Astrocyte of the spinal cord (primary cell): ENCODE data around the gene CAMTA1.

Experiments used
- DNase-seq: peaks from one replicate; pipeline ENCODE4 v3.0.0; 2011; ENCODE audit warnings: low read depth, low spot score
- H3K4me3 ChIP-seq: 2 replicates; pipeline ENCODE4 v1.5.1; 2011; ENCODE audit warnings: low read depth, mild to moderate bottlenecking, low read length, moderate library complexity
- in situ Hi-C: cut with HindIII; loops from 2 replicates; pipeline ENCODE4 v1.10.0; 2017; ENCODE audit warnings: low sequenced_read_pairs
- TF ChIP-seq, protein P1 (sequence below): IDR thresholded peaks from 2 replicates; pipeline ENCODE4 v1.5.1; 2012; ENCODE audit warnings: low read depth, mild to moderate bottlenecking, low read length, inconsistent platforms

CAMTA1 gene

DNA sequence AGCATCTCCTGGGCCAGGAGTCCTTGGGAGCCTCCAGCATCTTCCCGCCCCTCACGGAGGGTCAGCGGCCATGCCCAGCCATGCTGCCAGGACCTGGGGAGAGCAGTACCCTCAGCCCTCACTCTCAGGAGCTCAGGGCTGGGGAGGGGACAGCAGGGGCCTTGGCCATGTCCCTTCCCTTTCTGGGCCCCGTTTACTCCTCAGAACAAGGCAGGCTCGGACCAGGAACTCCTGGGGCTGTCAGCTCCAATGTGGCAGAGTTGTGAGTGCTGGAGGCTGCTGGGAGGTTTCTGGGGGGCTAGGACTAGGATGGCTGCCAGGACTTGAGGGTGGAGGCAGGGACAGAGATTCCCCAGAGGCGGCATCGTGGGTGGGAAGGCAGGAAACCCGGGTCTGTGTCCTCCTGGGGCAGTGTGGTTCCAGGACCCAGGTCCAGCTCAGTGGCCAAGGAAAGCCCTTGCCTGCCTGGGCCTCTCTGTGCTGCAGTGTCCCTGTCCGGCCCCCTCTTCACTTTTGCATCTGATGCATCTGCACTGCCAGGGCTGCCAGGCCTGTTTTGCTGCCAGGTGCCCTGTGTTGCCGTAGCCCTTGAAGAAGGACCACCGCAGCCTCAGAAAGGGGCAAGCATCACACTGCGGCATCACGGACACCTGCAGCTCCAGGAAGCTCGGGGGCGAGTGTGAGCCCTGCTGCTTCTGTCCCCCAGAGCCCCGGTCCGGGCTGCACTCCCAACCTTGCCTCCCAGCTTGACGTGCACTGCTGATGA, 223.9 kb downstream of the CAMTA1 start:
- H3K4me3 ChIP-seq: no peak overlapping the region
- TF ChIP-seq, protein P1, sequence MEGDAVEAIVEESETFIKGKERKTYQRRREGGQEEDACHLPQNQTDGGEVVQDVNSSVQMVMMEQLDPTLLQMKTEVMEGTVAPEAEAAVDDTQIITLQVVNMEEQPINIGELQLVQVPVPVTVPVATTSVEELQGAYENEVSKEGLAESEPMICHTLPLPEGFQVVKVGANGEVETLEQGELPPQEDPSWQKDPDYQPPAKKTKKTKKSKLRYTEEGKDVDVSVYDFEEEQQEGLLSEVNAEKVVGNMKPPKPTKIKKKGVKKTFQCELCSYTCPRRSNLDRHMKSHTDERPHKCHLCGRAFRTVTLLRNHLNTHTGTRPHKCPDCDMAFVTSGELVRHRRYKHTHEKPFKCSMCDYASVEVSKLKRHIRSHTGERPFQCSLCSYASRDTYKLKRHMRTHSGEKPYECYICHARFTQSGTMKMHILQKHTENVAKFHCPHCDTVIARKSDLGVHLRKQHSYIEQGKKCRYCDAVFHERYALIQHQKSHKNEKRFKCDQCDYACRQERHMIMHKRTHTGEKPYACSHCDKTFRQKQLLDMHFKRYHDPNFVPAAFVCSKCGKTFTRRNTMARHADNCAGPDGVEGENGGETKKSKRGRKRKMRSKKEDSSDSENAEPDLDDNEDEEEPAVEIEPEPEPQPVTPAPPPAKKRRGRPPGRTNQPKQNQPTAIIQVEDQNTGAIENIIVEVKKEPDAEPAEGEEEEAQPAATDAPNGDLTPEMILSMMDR: no peak
- no peak for DNase-seq
- in situ Hi-C loops: no loop called here

DNA sequence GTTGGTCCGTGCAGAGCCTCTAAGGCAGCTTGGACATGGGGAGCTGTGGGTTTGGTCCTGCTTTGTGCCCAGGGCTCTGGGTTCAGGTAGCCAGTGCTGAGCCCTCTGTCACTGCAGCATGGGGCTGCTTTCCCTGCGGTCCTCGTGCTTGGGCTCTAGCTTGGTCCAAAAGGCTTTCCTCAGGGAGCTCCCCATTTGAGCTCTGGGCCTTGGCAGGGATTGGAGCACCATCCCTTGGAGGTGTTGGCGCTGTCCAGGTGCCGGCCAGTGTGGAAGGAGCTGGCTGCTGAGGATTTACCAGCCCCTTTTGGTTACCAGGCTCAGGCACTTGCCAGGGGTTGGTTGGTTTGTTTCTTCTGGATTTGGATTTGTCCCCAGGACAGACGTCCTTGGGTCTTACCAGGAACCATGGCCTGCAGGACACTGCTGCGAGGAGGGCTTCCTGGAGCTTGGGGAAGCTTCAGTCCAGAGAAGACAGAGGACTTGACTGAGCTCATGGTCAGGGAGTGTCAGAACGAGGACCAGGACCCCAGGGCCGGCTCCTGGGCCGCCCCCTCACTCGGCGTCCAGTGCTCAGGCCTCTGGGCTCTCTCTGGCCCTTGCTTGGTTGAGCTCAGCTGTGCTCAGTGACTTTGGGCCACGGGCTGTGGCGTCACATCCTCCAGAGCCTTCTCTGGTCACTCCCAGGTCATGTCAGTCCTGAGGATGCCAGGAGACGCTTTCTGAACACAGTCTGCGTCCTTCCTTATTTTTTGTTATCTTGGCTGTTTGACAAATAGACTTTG, 224.7 kb downstream of the CAMTA1 start:
- DNase-seq: no peak
- TF ChIP-seq, protein P1: no peak
- in situ Hi-C loops: no loop called here
- no peak overlapping the region for H3K4me3 ChIP-seq

DNA sequence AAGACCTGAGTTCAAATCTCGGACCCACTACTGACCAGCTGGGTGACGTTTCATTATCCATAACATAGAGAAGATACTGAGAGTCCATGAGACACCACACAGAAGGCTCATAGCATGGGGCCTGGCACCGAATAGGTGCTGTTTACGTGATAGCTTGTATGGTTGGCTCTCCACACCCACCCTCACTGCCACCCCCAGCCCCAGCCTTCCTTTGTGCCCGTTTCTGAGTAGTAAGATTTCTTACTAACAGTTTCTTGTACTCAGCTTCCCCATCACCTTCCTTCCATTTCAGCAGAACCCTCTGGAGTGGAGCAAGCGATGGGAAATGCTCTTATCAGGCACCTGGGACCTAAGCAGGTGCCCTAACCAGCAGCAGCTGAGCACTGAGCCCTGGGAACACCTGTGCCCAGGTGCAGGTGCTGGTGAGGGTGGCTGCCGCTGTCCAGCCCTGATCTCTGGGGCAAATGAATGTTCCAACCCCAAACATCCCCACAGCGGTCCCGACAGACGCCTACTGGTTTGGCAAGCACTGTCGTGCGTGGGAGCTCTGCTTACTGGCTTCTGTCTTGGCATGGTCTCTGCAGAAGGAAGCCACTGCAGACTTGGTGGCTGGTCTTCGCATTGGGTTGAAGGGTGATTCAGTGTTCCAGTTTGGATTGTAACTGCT, 225.4 kb downstream of the CAMTA1 start:
- TF ChIP-seq, protein P1: no peak
- no peak for DNase-seq
- H3K4me3 ChIP-seq: no peak overlapping the region
- in situ Hi-C loops: no loop called here

- no peak for DNase-seq
- in situ Hi-C loops: no loop called here
- H3K4me3 ChIP-seq: no peak overlapping the region
- TF ChIP-seq, protein P1: no peak
These were observed 226.6 kb downstream of the CAMTA1 start for GRCh38 chr1:7011826-7012225.

- in situ Hi-C loops: no loop called here
- no peak overlapping the region for H3K4me3 ChIP-seq
- no peak for DNase-seq
- TF ChIP-seq, protein P1: no peak
These were observed 227.2 kb downstream of the CAMTA1 start for GRCh38 chr1:7012461-7012924.

GRCh38 chr1:7013833-7014639, 228.8 kb downstream of the CAMTA1 start:
- in situ Hi-C loops: no loop called here
- no peak overlapping the region for H3K4me3 ChIP-seq
- no peak for DNase-seq
- TF ChIP-seq, protein P1: no peak
